MM.1S (cell line): Measurements from ENCODE around the gene MATR3.

Experiments used
- DNase-seq: peaks from one replicate; pipeline ENCODE4 v3.0.0-alpha.2; 2015
- H2AFZ ChIP-seq: fragments of 300-600 bp; sonication (generic); 2 replicates; pipeline ENCODE4 v1.6.0; 2016; ENCODE audit warnings: antibody characterized with exemption, low read length
- H3F3A ChIP-seq: fragments of 300-600 bp; sonication (generic); 2 replicates; pipeline ENCODE4 v1.6.1; 2016; ENCODE audit warnings: mild to moderate bottlenecking, antibody characterized with exemption, low read length, moderate library complexity, mixed read lengths; ENCODE audit not compliant: insufficient read depth
- H3K27ac ChIP-seq: fragments of 300-600 bp; sonication (generic); 2 replicates; pipeline ENCODE4 v1.5.1; 2016; ENCODE audit warnings: mild to moderate bottlenecking, low read length
- H3K27me3 ChIP-seq: fragments of 300-600 bp; sonication (generic); replicated peaks from 2 replicates; pipeline ENCODE4 v1.6.0; 2016; ENCODE audit warnings: low read length; ENCODE audit not compliant: insufficient read depth
- H3K36me3 ChIP-seq: fragments of 300-600 bp; sonication (generic); replicated peaks from 2 replicates; pipeline ENCODE4 v1.6.1; 2016; ENCODE audit warnings: mild to moderate bottlenecking, low read length, mixed read lengths; ENCODE audit not compliant: insufficient read depth
- H3K4me1 ChIP-seq: fragments of 300-600 bp; sonication (generic); 2 replicates; pipeline ENCODE4 v1.6.1; 2016; ENCODE audit warnings: low read length, mixed read lengths
- H3K4me2 ChIP-seq: fragments of 300-600 bp; sonication (generic); 2 replicates; pipeline ENCODE4 v1.6.0; 2016; ENCODE audit warnings: low read depth, low read length
- H3K4me3 ChIP-seq: fragments of 300-600 bp; sonication (generic); 2 replicates; pipeline ENCODE4 v1.5.1; 2016; ENCODE audit warnings: low read length, mixed read lengths
- H3K79me2 ChIP-seq: fragments of 300-600 bp; sonication (generic); 2 replicates; pipeline ENCODE4 v1.6.1; 2016; ENCODE audit warnings: mixed run types, low read length, mixed read lengths
- H3K9ac ChIP-seq: fragments of 300-600 bp; sonication (generic); 2 replicates; pipeline ENCODE4 v1.6.1; 2016; ENCODE audit warnings: low read length, mixed read lengths
- H3K9me2 ChIP-seq: fragments of 300-600 bp; sonication (generic); replicated peaks from 2 replicates; pipeline ENCODE4 v1.6.1; 2016; ENCODE audit warnings: mild to moderate bottlenecking, low read length, mixed read lengths; ENCODE audit not compliant: insufficient read depth
- H3K9me3 ChIP-seq: fragments of 300-600 bp; sonication (generic); replicated peaks from 2 replicates; pipeline ENCODE4 v1.6.1; 2016; ENCODE audit warnings: mild to moderate bottlenecking, low read length, mixed read lengths; ENCODE audit not compliant: insufficient read depth
- H4K20me1 ChIP-seq: fragments of 300-600 bp; sonication (generic); 2 replicates; pipeline ENCODE4 v1.6.1; 2016; ENCODE audit warnings: mild to moderate bottlenecking, low read length, moderate library complexity, mixed read lengths; ENCODE audit not compliant: insufficient read depth
- CTCF ChIP-seq: fragments of 300-600 bp; sonication (generic); IDR thresholded peaks from 2 replicates; pipeline ENCODE4 v1.5.1; 2016; ENCODE audit warnings: antibody characterized with exemption, low read length, mixed read lengths
- EZH2 ChIP-seq: fragments of 300-600 bp; sonication (generic); optimal IDR thresholded peaks from 2 replicates; pipeline ENCODE3; 2017; ENCODE audit warnings: low read depth, mild to moderate bottlenecking, antibody characterized with exemption, low read length, mixed read lengths
- EZH2phosphoT487 ChIP-seq: fragments of 300-600 bp; sonication (generic); IDR thresholded peaks from 2 replicates; pipeline ENCODE4 v1.6.1; 2018; ENCODE audit warnings: antibody characterized with exemption, low read length

MATR3 gene

GRCh38 chr5:139287890-139288635 is 5.5 kb upstream of the MATR3 start:
- H3K36me3 ChIP-seq = peaks cover 11% of the 10 kb centered on the region; the same call in 1 of the 2 replicates
- H3K9ac ChIP-seq = no peak overlapping the region
- H4K20me1 ChIP-seq = no peaks in the 10 kb centered on the region
- H3K9me3 ChIP-seq = no peaks in the 10 kb centered on the region
- no peak overlapping the region for H2AFZ ChIP-seq
- H3K4me1 ChIP-seq = no peaks in the 10 kb centered on the region
- H3K27ac ChIP-seq = no peak overlapping the region
- H3K9me2 ChIP-seq = no peaks in the 10 kb centered on the region
- no peak for TF ChIP-seq EZH2
- TF ChIP-seq EZH2phosphoT487 = no peak
- peak; percentile 30 for TF ChIP-seq CTCF
- H3K4me3 ChIP-seq = no peak overlapping the region
- peaks cover 34% of the 10 kb centered on the region for H3F3A ChIP-seq
- peaks cover 11% of the 10 kb centered on the region for H3K79me2 ChIP-seq
- H3K4me2 ChIP-seq = no peak overlapping the region
- H3K27me3 ChIP-seq = no peaks in the 10 kb centered on the region
- peak; percentile 33 for DNase-seq

- no peak overlapping the region for H3K4me3 ChIP-seq
- no peaks in the 10 kb centered on the region for H3K36me3 ChIP-seq
- H4K20me1 ChIP-seq = peaks cover 16% of the 10 kb centered on the region
- no peak for DNase-seq
- H3K9ac ChIP-seq = no peak overlapping the region
- H3K4me2 ChIP-seq = no peak overlapping the region
- H3F3A ChIP-seq = peaks cover 30% of the 10 kb centered on the region
- TF ChIP-seq EZH2phosphoT487 = no peak
- TF ChIP-seq EZH2 = no peak
- no peak for TF ChIP-seq CTCF
- H3K4me1 ChIP-seq = peaks cover 7% of the 10 kb centered on the region
- H3K27ac ChIP-seq = no peak overlapping the region
- no peak overlapping the region for H2AFZ ChIP-seq
- H3K79me2 ChIP-seq = peaks cover 33% of the 10 kb centered on the region
- H3K9me2 ChIP-seq = no peaks in the 10 kb centered on the region
- H3K27me3 ChIP-seq = no peaks in the 10 kb centered on the region
- no peaks in the 10 kb centered on the region for H3K9me3 ChIP-seq
Measured at GRCh38 chr5:139291051-139291450, 2.5 kb upstream of the MATR3 start.

- Histone ChIP-seq H3K9me3 (no peaks in the 10 kb centered on the region), H3K27me3 (no peaks in the 10 kb centered on the region), H3K79me2 (peaks cover 54% of the 10 kb centered on the region), H3K36me3 (no peaks in the 10 kb centered on the region), H3K4me1 (peaks cover 7% of the 10 kb centered on the region), H2AFZ (peak overlapping the region; percentile 91), H4K20me1 (peaks cover 37% of the 10 kb centered on the region), H3F3A (peaks cover 18% of the 10 kb centered on the region), H3K27ac (peak overlapping the region; percentile 95; the same call in 1 of the 2 replicates), H3K4me2 (peak overlapping the region; percentile 93), H3K9ac (peak overlapping the region; percentile 97), H3K4me3 (peak overlapping the region; percentile 89), H3K9me2 (no peaks in the 10 kb centered on the region)
- no peak for DNase-seq
- TF ChIP-seq CTCF (no peak), EZH2phosphoT487 (no peak)
Measured at GRCh38 chr5:139293202-139293506, 386 bp upstream of the MATR3 start.
